DMS53 treated with DMSO at 0.1 percent for 48 hours (cell line): ENCODE measurements around the gene CACNA1D.

Experiments used
- DNase-seq: peaks from one replicate; lab custom pipeline; 2025; ENCODE audit not compliant: unreplicated experiment; lab: John Stamatoyannopoulos, UW

CACNA1D gene

DNA sequence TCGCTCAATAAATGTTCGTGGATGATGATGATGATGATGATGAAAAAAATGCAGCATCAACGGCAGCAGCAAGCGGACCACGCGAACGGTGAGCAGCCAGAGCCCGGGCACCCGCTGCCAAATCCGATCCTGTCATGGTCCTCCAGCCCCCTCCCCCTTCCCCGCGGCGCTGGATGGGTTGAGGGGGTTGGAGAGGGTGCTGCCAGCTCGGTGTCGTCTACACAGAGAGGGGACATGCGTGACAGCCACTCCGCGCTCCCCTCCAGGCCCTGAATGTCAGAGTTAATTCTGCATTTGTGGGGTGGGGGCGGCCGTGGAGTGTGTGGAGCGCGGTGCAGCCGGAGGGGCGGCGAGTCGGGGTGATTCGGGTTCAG, 722 bp downstream of the CACNA1D start:
- no peak for DNase-seq

DNA sequence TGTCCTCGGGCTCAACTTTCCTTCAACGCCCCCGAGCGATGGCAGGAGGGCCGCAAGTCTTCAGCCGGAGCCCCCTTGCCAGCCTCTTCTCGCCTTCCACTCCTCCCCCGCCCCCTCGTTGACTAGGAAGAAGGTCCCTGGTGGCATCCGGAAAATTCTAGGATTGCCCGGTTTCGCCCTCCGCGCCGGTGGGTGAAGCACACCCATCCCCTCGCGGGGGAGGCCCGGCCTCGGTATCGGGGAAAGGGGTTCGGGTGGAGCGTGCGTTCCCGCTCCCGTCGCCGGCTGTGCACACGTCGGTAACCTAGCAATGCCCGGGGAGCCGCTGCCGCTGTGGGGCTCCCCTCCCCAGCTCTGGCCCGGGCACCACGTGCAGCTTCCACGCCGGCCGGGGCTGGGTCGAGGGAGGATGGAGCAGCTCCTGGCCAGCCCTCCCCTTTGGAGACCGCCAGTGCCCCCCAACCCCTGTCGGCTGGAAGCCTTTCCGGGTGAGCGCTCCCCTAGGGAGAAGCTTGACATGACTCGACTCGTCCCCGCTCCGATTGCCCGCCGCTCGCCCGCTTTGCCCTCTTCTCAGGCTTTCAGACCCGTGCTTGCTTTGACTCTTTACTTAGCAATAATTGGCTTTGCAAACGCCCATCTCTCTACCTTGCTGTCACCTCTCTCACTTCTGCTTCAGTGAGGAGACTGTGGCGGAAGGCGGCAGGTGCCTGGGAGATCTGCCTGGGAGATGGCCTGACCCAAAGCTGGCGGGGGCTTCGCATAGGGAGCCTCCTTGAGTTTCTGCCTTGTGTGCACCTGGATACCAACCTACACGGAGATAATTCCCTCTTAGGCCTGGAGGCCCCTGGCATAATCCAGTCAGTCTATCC, 1.3 kb downstream of the CACNA1D start:
- no peak for DNase-seq

DNA sequence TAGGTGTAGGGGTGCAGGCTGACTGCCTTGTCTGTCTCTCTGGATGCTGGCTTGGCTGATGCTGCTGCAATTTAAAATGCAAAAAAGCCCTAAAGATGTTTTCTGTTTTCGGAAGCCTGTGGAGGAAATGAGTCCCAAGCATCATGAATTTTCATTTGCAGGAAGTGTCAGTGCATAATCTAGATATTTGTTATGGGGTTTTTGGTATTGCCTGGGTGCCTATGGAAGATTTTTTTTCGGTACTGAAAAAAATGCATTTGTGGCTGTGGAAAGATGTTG, 1.9 kb downstream of the CACNA1D start:
- DNase-seq, result no peak

GRCh38 chr3:53496984-53497383, 2.6 kb downstream of the CACNA1D start:
- DNase-seq, result no peak

DNA sequence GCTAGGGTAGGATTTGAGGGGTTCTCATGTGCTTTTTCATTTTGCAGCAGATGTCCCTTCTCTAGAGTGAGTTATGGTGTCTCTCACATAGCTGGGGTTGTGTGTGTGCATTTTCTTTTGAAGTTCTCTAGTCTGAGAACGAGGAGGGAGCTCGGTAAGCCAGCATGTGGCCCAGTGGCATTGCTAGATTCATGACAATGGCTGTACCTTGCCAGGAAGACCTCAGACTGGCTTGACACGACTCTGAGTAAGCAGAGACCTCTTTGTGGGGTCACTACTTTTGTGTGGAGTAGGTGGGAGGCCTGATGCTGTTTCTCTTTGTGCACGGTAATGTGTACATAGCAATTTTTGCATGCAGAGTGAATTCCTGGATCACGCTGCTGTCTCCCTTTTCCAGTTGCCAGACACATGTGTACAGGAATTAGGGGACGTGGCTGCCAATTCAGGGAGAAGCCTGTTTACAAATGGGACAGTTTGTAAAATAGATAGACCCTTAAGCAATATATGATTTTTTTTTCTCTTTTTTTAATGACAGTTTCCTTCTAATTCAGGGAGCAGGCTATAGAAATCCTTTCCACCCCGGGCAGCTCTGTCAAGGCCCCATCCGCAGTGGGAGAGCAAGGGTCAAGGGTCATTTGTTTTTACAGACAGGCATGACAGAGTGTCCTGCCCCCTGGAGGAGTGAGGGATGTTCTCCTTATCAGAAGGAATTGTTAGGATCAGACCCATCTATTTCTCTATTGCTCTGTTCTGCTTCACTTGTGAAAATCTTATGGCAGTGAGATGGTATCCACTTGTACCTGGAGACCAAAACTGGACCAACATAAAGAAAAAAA, 4.6 kb downstream of the CACNA1D start:
- no peak for DNase-seq

- no peak for DNase-seq
Measured at GRCh38 chr3:53500165-53500777, 5.9 kb downstream of the CACNA1D start.

DNA sequence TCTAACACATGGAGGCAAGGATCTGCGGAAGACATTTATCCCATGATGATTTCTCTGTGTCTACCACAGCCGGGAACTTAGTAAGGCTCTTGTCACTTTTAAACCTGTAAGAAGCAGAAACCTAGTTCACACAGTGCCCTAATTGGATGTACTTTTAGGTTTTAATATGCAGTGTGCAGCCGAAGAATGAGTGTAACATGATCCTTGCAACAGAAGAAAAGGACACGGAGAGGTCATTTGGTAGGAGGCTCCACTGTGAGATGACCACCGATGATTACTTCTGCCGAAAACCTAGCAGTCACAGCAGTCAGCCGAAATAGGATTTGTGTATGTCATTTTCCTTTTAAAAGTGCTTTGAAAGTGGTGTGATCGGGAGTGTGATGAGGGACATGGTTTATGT, 6.8 kb downstream of the CACNA1D start:
- no peak for DNase-seq

GRCh38 chr3:53502737-53503136, 8.3 kb downstream of the CACNA1D start:
- no peak for DNase-seq

- DNase-seq, result no peak
Measured at GRCh38 chr3:53503195-53503594, 8.8 kb downstream of the CACNA1D start.

GRCh38 chr3:53506110-53506762, 11.8 kb downstream of the CACNA1D start:
- no peak for DNase-seq

GRCh38 chr3:53506763-53507145, 12.3 kb downstream of the CACNA1D start:
- no peak for DNase-seq

GRCh38 chr3:53509494-53509893, 15.1 kb downstream of the CACNA1D start:
- DNase-seq, result no peak

GRCh38 chr3:53510508-53510907, 16.1 kb downstream of the CACNA1D start:
- no peak for DNase-seq

DNA sequence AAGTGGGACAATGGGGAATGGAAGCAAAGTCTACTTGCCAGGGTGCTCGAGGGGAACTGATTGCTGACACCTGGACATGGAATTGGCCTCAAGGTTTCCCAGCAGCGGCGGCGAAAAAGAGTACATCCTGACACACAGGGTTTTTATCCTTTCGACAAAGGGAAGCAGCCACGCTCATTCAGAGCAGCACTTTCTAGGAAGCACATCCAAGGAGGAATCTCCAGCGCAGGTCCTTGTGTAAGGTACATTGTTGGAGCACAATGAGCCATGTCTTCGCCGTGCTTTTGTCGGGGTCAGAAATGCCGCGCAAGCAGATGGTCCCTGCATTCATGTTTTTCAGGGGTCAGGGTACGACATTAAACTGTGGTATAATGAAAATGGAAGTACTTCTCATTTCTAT, 16.8 kb downstream of the CACNA1D start:
- no peak for DNase-seq

- DNase-seq, result no peak
Measured at GRCh38 chr3:53513556-53514190, 19.3 kb downstream of the CACNA1D start.

DNA sequence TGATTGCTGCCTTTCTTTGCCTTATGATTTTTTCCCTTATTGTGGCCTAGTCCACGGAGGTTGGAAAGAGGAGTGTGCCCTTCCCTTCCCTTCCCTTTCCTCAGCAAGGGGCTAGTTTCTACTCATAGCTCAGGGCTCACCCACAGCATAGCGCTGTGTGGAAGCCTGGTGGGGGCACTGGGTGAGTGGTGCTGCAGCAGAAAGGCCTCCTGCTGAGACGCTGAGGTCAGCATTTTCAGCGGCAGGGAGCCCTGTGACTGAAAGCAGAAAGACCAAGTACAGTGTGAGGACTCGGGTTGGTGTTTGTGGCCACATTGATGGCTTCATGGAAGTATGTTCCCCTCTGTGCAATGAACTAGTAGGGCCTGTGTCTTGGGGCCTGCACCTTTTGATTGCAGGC, 21.9 kb downstream of the CACNA1D start:
- no peak for DNase-seq

DNA sequence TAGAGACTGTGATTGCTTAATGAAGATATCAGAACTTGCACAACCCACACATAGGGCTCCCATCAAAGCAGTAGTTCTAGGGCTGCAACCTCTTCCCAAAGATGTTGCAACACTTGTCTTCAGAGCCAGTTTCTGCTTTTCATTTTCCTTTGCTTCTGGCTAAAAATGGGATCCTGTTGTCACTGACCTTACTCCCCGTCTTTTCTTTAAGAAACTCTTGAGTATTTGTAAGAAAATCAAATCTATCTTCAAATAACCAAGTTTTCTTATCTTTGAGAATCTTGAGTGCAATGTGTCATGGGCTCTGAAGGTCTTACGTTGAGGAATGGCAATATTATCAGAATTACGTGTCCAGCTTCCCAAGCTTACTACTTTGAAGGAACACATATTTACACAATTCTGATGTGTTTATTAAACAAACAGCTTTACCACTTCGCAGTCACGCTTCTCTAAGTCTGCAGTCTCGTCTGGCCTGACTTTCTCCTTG, 24.1 kb downstream of the CACNA1D start:
- DNase-seq, result no peak

DNA sequence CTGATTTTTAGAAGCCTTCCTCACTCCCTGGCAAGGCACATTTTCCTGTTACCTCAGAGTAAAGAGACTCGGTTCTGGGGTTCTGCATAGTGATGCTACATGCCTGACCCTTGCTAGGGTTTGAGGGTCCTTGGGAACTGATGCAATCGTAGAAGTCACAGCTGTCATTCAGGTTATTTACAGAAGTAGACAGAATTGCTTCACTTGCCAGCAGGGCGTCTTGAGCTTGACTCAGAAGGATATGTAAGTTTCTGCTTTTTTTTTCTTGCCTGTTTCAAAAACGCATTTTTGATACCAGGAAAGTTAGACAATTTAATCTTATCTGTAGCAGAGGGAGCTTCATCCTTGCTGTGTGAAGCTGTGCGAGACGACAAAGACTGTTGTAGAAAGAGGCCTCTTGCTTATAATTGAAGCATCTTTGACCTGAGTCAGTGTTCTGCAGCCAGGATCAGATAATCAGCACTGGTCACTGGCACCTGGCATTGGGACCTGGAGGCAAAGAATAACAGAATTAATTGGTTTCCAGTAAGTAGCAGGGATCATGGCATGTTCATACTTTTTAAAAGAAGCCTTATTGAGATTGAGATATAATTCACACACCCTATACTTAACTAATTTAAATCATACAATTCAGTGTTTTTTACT, 24.8 kb downstream of the CACNA1D start:
- DNase-seq, result no peak

DNA sequence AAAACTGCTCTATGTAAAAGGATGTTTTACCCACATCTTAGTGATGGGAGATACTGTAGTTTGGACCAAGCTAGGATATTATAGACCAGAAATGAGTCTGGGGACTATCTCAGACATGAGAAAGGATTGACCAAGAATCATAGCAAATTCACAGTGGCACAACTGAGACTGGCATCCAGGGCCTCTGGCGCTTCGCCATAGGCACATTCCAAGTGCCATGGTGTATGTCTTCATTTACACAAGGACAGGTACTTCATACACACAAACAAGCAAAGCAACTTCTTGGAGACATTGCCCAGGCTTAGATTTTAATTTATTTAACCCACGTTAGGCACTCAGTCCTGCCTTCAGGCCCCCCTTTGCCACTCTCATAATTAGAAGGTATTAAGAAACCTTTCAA, 28.9 kb downstream of the CACNA1D start:
- no peak for DNase-seq

DNA sequence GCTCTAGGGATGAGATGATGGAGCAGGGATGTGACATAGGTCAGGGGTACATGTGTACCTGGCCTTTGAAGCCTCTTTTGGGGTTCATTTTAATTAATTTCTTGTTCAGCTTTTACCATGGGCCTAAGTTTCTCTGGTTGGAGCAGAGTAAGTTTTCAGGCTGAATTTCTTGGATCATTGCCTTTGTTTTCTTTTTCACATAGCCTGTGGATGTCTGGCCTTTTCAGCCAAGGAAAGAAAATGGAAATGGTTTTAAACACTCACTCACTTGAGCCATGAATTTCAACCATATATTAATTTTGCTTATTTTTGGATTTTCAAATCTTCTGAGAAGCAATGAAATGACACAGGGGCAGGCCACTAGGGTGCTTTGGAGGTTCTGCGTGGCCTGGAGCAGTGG, 30.2 kb downstream of the CACNA1D start:
- DNase-seq, result no peak
